ENCODE results near the gene CCDC134. TPM values are rescaled to one million over a fixed set of nuclear protein-coding genes. Genes with fewer than 3 reads are reported as not detected.

Gene CCDC134
- polyA plus RNA-seq, 1 experiment = 6.0 TPM

- no peak for TF ChIP-seq CTCF (IDR thresholded peaks at IDR 0.05; ENCODE audit: insufficient read depth, low read depth, low read length)
- Histone ChIP-seq H3K4me3 (ENCODE audit: low read depth, low read length) (no peak overlapping the region), H3K36me3 (ENCODE audit: control insufficient read depth, insufficient read depth, low read length) (no peaks in the 10 kb centered on the region), H3K27me3 (ENCODE audit: control insufficient read depth, insufficient read depth, low read length) (no peaks in the 10 kb centered on the region)
- DNase-seq (ENCODE audit: low read depth) = no peak
- ChIA-PET CTCF (no interaction called here), POLR2A (no interaction called here)
These were observed 22.6 kb upstream of the CCDC134 start for GRCh38 chr22:41777749-41778425.

- ChIA-PET POLR2A (no interaction called here), CTCF (interaction anchor here (1.1 to 1.3 kb wide), 3 partner anchors 11 to 33 kb away, joined by 3 to 6 read pairs (median 3); no protein-coding TSS in a partner anchor)
- DNase-seq (ENCODE audit: low read depth) = no peak
- TF ChIP-seq CTCF (IDR thresholded peaks at IDR 0.05; ENCODE audit: insufficient read depth, low read depth, low read length) = no peak
- Histone ChIP-seq H3K36me3 (ENCODE audit: control insufficient read depth, insufficient read depth, low read length) (no peaks in the 10 kb centered on the region), H3K27me3 (ENCODE audit: control insufficient read depth, insufficient read depth, low read length) (no peaks in the 10 kb centered on the region), H3K4me3 (ENCODE audit: low read depth, low read length) (no peak overlapping the region)
These were observed 20.5 kb upstream of the CCDC134 start for GRCh38 chr22:41779929-41780505.

DNA sequence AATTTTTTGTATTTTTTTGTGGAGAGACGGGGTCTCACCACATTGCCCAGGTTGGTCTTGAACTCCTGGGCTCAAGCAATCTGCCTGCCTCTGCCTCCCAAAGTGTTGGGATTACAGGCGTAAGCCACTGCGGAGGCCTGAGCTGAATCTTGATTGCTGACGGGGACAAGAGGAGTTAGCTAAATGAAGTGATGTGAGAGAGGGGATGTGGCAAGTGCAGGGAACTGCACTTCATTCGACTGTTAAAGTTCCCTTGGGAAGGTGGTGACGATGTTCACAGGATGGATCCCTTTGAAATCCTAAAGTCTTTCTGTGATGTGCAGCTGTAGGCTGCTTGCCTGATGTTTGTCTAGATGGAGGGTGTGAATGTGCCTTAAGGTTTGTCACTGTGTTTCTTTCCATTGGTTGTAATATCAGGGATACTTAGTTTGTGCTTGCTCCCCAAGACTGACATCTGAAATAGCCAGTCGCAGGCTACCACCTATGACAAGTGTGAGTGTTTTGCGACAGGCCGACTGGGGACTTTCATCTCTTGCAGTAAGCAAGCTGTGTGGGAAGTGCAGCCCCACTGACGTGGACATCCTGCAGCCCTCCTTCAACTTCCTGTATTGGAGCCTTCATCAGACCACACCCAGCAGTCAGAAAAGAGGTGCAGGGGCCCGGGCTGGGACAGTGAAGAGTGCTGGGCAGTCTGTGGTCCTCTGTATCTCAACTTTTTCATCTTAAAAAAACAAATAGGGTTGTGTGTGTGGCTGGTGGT lies 19.6 kb upstream of the CCDC134 start:
- H3K36me3 ChIP-seq (ENCODE audit: control insufficient read depth, insufficient read depth, low read length) = no peaks in the 10 kb centered on the region
- TF ChIP-seq CTCF (IDR thresholded peaks at IDR 0.05; ENCODE audit: insufficient read depth, low read depth, low read length) = no peak
- ChIA-PET CTCF (interaction anchor here (0.6 to 2.4 kb wide), 5 partner anchors 10 to 108 kb away, joined by 3 to 10 read pairs (median 6); partner anchors contain the start of gene CCDC134), POLR2A (no interaction called here)
- H3K4me3 ChIP-seq (ENCODE audit: low read depth, low read length) = no peak overlapping the region
- no peaks in the 10 kb centered on the region for H3K27me3 ChIP-seq (ENCODE audit: control insufficient read depth, insufficient read depth, low read length)
- no peak for DNase-seq (ENCODE audit: low read depth)

DNA sequence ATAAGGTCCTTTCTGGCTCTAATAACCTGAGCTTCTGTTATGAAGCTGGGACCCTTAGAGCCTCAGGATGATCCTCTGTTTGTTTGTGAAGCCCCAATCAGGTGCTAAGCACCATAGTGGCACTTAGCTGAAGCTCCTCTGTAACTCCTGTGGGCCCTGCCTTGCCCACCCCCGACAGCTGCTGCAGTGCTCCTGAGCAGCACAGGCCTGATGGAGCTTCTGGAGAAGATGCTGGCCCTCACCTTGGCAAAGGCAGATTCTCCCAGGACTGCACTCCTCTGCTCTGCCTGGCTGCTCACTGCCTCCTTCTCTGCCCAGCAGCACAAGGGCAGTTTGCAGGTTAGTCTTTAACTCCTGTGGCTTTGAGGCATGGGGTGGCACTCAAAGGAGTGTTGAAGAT lies 19.0 kb upstream of the CCDC134 start:
- H3K4me3 ChIP-seq (ENCODE audit: low read depth, low read length) = no peak overlapping the region
- no peak for DNase-seq (ENCODE audit: low read depth)
- no peaks in the 10 kb centered on the region for H3K27me3 ChIP-seq (ENCODE audit: control insufficient read depth, insufficient read depth, low read length)
- H3K36me3 ChIP-seq (ENCODE audit: control insufficient read depth, insufficient read depth, low read length) = no peaks in the 10 kb centered on the region
- TF ChIP-seq CTCF (IDR thresholded peaks at IDR 0.05; ENCODE audit: insufficient read depth, low read depth, low read length) = no peak
- ChIA-PET POLR2A (no interaction called here), CTCF (interaction anchor here (0.6 to 2.4 kb wide), 5 partner anchors 9 to 109 kb away, joined by 3 to 10 read pairs (median 6); partner anchors contain the start of gene CCDC134)

- Histone ChIP-seq H3K27me3 (ENCODE audit: control insufficient read depth, insufficient read depth, low read length) (no peaks in the 10 kb centered on the region), H3K36me3 (ENCODE audit: control insufficient read depth, insufficient read depth, low read length) (no peaks in the 10 kb centered on the region), H3K4me3 (ENCODE audit: low read depth, low read length) (no peak overlapping the region)
- ChIA-PET CTCF (interaction anchor here (0.6 to 2.4 kb wide), 5 partner anchors 12 to 224 kb away, joined by 3 to 10 read pairs (median 3); partner anchors contain the start of gene CCDC134), POLR2A (no interaction called here)
- TF ChIP-seq CTCF (IDR thresholded peaks at IDR 0.05; ENCODE audit: insufficient read depth, low read depth, low read length) = no peak
- DNase-seq (ENCODE audit: low read depth) = no peak
These were observed 18.2 kb upstream of the CCDC134 start for GRCh38 chr22:41782316-41782715.

Measured in BJ (cell line).